Hepatocyte (in vitro differentiated cells): ENCODE results near the gene PAX7.

Experiments
- EZH2 ChIP-seq: fragments of 200-600 bp; sonication (generic); IDR thresholded peaks from 2 replicates; pipeline ENCODE4 v1.6.1; 2016; ENCODE audit warnings: antibody characterized with exemption, mild to moderate bottlenecking, borderline replicate concordance
- TF ChIP-seq, protein P1 (sequence below): fragments of 200-600 bp; sonication (generic); IDR thresholded peaks from 2 replicates; pipeline ENCODE4 v1.5.1; 2016; ENCODE audit warnings: antibody characterized with exemption, mild to moderate bottlenecking; ENCODE audit not compliant: poor library complexity

DNA sequence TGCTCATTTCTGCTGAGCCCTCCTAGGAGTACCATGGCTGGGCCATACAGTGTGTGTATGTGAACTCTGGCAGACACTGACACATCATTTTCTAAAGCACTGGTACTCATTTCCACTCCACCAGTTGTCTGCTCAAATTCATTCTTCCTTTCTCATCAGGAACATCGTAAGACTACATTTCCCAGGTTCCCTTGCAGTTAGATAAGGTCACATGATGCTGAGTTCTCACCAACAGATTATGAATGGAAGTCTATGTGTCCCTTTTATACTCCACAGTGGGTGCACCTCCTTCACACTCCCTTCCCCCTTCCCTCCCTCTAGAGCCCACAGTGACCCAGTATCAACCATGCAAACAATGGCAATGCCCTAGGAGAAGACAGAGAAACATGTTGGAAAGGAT, 38.3 kb upstream of the PAX7 start:
- TF ChIP-seq, protein P1, sequence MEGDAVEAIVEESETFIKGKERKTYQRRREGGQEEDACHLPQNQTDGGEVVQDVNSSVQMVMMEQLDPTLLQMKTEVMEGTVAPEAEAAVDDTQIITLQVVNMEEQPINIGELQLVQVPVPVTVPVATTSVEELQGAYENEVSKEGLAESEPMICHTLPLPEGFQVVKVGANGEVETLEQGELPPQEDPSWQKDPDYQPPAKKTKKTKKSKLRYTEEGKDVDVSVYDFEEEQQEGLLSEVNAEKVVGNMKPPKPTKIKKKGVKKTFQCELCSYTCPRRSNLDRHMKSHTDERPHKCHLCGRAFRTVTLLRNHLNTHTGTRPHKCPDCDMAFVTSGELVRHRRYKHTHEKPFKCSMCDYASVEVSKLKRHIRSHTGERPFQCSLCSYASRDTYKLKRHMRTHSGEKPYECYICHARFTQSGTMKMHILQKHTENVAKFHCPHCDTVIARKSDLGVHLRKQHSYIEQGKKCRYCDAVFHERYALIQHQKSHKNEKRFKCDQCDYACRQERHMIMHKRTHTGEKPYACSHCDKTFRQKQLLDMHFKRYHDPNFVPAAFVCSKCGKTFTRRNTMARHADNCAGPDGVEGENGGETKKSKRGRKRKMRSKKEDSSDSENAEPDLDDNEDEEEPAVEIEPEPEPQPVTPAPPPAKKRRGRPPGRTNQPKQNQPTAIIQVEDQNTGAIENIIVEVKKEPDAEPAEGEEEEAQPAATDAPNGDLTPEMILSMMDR: no peak
- TF ChIP-seq EZH2: no peak
